K562 (cell line): ENCODE results near the gene USP13. TPM values are rescaled to one million over a fixed set of nuclear protein-coding genes. Genes with fewer than 3 reads are reported as not detected.

ENCODE experiments used
- CHD4 ChIP-seq: fragments of 200-600 bp; sonication (generic); IDR thresholded peaks from 3 replicates; pipeline ENCODE4 v1.6.1; 2012; ENCODE audit warnings: low read depth, mild to moderate bottlenecking, mixed read lengths, low read length, inconsistent platforms; ENCODE audit not compliant: insufficient read depth, insufficient replicate concordance, poor library complexity, severe bottlenecking
- ETV1 ChIP-seq: fragments of 450-650 bp; conservative IDR thresholded peaks from 2 replicates; pipeline ENCODE4 v1.6.1; 2016; ENCODE audit warnings: missing genetic modification characterization, control low read depth, low read depth, missing compliant biosample characterization
- ETV6 ChIP-seq, 3 experiments: fragments of 150-350 bp in 1 of 3; sonication (generic) in 1 of 3; formaldehyde crosslinking in 1 of 3; IDR thresholded peaks; 2 replicates each; pipeline versions ENCODE4 v1.6.1 to v1.8.0; 2014 to 2022; ENCODE audit warnings: borderline replicate concordance in 2 of 3, low read depth in 2 of 3, antibody characterized with exemption in 1 of 3, low read length in 1 of 3, mild to moderate bottlenecking in 1 of 3, missing genetic modification reagents in 1 of 3
- FOXJ2 ChIP-seq: fragments of 200-800 bp; sonication (Bioruptor generic); IDR thresholded peaks from 2 replicates; pipeline ENCODE4 v1.6.1; 2016; ENCODE audit warnings: missing genetic modification characterization, missing compliant biosample characterization
- RFX5 ChIP-seq: IDR thresholded peaks from 2 replicates; pipeline ENCODE4 v1.6.1; 2011; ENCODE audit warnings: low read depth, mild to moderate bottlenecking, improper control_type of control experiment, low read length
- ZNF75A ChIP-seq: fragments of 450-650 bp; formaldehyde crosslinking; IDR thresholded peaks from 2 replicates; pipeline ENCODE4 v1.4.0; 2020; ENCODE audit warnings: mild to moderate bottlenecking
- ZZZ3 ChIP-seq: fragments of 450-650 bp; IDR thresholded peaks from 2 replicates; pipeline ENCODE4 v1.6.1; 2016; ENCODE audit warnings: antibody characterized with exemption, mild to moderate bottlenecking, moderate library complexity
- polyA plus RNA-seq, 8 experiments: library from polyadenylated mRNA; depleted of rRNA in 4 of 8; stranded (reverse) in 5 of 8; unstranded in 3 of 8; fragments of >200 nt; fragmentation: Nextera tagmentation in 2 of 8; fragmentation: Illumina TruSeq in 1 of 8; extraction: Ambion mirVana in 2 of 8; extraction: Trizol in 1 of 8; gene quantifications; 2 replicates each; pipeline versions ENCODE4 v1.2.1 to v1.2.3, GENCODE V29; 2011 to 2014; ENCODE audit warnings: inconsistent platforms in 1 of 8, missing spikeins in 1 of 8
- total RNA-seq, 7 experiments: library from RNA; depleted of rRNA in 6 of 7; stranded (reverse); fragments of >200 nt in 6 of 7; fragmentation: Illumina TruSeq in 2 of 7; extraction: Trizol in 2 of 7; gene quantifications; 2 replicates each; pipeline versions ENCODE4 v1.2.1 to v1.2.3, GENCODE V29; 2011 to 2021; ENCODE audit warnings: low replicate concordance in 1 of 7
- TF ChIP-seq, protein P1 (sequence below), 2 experiments: fragments of 450-650 bp; formaldehyde crosslinking in 1 of 2; IDR thresholded peaks; 2 replicates each; pipeline versions ENCODE4 v1.4.0 to v1.6.1; 2014 to 2020; ENCODE audit warnings: mild to moderate bottlenecking in 2 of 2, borderline replicate concordance in 1 of 2, low read depth in 1 of 2
- TF ChIP-seq, protein P2 (sequence below), 2 experiments: fragments of 250-450 bp in 1 of 2; fragments of 450-650 bp in 1 of 2; sonication (Bioruptor Pico) in 1 of 2; IDR thresholded peaks; 2 replicates each; pipeline versions ENCODE4 v1.6.1 to v1.8.0; 2016 to 2021; ENCODE audit warnings: mild to moderate bottlenecking in 2 of 2, moderate library complexity in 2 of 2, missing compliant biosample characterization in 1 of 2, missing genetic modification characterization in 1 of 2
- TF ChIP-seq, protein P3 (sequence below): fragments of 250-450 bp; sonication (Bioruptor Pico); IDR thresholded peaks from 2 replicates; pipeline ENCODE4 v1.5.0; 2021; ENCODE audit warnings: mild to moderate bottlenecking, moderate library complexity
- TF ChIP-seq, protein P4 (sequence below): conservative IDR thresholded peaks from 2 replicates; pipeline ENCODE4 v1.6.1; 2011; ENCODE audit warnings: low read depth, mild to moderate bottlenecking, low read length; ENCODE audit not compliant: control insufficient read depth

Gene USP13
- total and polyA plus RNA-seq, 9 of the 15 experiments (the other 6 are each of a cell fraction or from before 2014, with no cell fraction given), result 0.11 to 2.3 (median 0.51) TPM

DNA sequence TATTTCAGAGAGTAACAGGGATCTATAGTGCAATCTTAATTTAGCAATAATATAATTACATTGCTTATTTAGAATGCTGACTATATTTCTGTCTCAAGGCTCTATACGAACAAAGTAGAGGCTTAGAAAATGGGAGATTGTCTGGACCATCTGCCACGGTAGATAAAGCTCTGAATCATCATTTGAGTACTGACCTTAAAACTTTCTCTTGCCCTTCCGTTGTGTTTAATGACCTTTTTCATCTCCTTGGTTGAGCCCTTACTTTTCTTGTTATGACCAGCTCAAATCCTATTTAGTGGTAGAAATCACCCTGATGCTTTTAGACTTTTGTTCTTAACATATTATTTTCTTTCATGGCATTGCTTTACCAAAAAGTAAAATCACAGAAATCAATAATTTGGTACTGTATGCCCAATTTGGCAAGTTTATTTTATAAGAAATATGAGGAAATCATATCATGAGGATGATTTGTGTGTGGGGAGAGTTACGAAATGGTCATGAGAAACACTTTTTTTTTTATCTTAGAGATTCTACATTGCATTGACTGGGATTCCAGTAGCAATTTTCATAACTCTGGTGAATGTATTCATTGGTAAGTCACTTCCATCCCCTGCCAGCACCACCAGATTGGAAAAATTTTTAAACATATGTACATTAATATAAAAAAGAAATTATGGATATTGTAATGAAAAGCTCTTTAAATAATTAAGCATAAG lies 37.2 kb upstream of the USP13 start (continued):
- TF ChIP-seq, protein P1, sequence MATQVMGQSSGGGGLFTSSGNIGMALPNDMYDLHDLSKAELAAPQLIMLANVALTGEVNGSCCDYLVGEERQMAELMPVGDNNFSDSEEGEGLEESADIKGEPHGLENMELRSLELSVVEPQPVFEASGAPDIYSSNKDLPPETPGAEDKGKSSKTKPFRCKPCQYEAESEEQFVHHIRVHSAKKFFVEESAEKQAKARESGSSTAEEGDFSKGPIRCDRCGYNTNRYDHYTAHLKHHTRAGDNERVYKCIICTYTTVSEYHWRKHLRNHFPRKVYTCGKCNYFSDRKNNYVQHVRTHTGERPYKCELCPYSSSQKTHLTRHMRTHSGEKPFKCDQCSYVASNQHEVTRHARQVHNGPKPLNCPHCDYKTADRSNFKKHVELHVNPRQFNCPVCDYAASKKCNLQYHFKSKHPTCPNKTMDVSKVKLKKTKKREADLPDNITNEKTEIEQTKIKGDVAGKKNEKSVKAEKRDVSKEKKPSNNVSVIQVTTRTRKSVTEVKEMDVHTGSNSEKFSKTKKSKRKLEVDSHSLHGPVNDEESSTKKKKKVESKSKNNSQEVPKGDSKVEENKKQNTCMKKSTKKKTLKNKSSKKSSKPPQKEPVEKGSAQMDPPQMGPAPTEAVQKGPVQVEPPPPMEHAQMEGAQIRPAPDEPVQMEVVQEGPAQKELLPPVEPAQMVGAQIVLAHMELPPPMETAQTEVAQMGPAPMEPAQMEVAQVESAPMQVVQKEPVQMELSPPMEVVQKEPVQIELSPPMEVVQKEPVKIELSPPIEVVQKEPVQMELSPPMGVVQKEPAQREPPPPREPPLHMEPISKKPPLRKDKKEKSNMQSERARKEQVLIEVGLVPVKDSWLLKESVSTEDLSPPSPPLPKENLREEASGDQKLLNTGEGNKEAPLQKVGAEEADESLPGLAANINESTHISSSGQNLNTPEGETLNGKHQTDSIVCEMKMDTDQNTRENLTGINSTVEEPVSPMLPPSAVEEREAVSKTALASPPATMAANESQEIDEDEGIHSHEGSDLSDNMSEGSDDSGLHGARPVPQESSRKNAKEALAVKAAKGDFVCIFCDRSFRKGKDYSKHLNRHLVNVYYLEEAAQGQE (IDR thresholded peaks at IDR 0.05; ENCODE audit: borderline replicate concordance), result peak; percentile 34; the same call in 1 of the 2 replicates
- TF ChIP-seq, protein P1 (CRISPR knock-in tag; IDR thresholded peaks at IDR 0.05; ENCODE audit: low read depth), result no peak
- no peak for TF ChIP-seq ZNF75A (CRISPR knock-in tag)
- no peak for TF ChIP-seq RFX5
- peak; percentile 50; the same call in 1 of the 2 replicates for TF ChIP-seq ETV1 (tag)
- TF ChIP-seq CHD4, result no peak
- TF ChIP-seq FOXJ2 (tag), result no peak
- no peak for TF ChIP-seq ETV6 (IDR thresholded peaks at IDR 0.05; ENCODE audit: borderline replicate concordance in 1 of 2, low read depth in 2 of 2, low read length in 1 of 2)
- TF ChIP-seq ETV6 (CRISPR knock-in tag; IDR thresholded peaks at IDR 0.05; ENCODE audit: borderline replicate concordance), result no peak
- TF ChIP-seq, protein P2, sequence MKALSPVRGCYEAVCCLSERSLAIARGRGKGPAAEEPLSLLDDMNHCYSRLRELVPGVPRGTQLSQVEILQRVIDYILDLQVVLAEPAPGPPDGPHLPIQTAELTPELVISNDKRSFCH (CRISPR knock-in tag; IDR thresholded peaks at IDR 0.05), result no peak
- TF ChIP-seq, protein P2 (tag; IDR thresholded peaks at IDR 0.05), result 0 out of 2 replicates have a peak, but pooled peaks have one; percentile 27
- TF ChIP-seq, protein P3, sequence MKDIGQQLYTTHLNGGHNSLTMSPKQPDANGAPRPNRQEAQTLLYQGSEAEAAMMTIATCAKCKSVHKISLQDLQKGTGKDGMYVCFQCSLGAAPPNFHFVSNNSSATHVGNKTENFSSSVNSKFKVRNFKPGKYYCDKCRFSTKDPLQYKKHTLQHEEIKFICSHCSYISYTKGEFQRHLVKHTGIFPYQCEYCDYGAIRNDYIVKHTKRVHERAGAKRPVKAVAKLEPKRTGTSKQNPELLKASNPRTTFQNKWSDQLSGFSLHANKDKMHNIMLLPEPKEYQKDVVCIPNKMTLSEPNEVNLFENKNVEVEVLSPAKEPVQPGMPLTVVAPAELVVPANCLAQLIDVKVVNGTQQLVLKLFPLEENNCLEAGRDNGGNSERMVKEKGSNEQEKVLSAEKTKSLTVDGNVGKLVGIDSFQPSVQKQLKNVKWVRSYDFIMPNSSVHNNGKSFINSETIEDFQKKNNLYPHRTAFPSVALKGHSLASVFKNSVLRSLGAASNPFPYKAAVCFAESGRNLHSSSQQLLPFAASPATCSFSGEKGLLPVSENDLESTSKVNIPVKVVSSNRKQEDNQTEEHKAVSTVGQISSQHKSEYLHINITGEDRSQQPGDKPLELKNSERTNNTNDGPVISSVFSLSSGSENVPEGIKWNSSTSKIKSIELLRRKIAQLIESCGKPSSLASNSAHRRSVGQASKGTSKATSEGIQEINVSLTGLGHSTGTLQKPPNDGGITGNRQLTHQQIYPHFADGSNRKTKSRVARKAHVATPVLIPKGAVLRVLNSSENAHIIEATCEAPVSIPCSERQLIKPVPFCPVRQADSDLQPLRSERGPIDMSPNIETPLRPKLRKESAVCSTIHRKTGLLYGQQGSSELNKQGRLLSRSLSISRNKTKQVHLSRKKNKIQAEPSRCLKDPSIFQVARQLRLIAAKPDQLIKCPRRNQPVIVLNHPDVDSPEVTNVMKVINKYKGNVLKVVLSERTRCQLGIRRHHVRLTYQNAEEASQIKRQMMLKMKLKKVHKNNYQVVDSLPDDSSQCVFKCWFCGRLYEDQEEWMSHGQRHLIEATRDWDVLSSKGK (CRISPR knock-in tag), result no peak
- TF ChIP-seq, protein P4, sequence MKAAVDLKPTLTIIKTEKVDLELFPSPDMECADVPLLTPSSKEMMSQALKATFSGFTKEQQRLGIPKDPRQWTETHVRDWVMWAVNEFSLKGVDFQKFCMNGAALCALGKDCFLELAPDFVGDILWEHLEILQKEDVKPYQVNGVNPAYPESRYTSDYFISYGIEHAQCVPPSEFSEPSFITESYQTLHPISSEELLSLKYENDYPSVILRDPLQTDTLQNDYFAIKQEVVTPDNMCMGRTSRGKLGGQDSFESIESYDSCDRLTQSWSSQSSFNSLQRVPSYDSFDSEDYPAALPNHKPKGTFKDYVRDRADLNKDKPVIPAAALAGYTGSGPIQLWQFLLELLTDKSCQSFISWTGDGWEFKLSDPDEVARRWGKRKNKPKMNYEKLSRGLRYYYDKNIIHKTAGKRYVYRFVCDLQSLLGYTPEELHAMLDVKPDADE, result no peak
- no peak for TF ChIP-seq ZZZ3
